HEK293T (cell line): ENCODE data around the gene KCNQ1.

Source experiments
- CTCF ChIA-PET: fragments of 350-600 bp; formaldehyde crosslinking; extraction: SDS; loops from one replicate; lab custom pipeline; 2021; ENCODE audit warnings: antibody characterized with exemption, inconsistent platforms; lab: Yijun Ruan, JAX
- POLR2A ChIA-PET: fragments of 350-600 bp; formaldehyde crosslinking; extraction: SDS; loops from one replicate; lab custom pipeline; 2020; ENCODE audit warnings: antibody characterized with exemption, inconsistent platforms; lab: Yijun Ruan, JAX
- DNase-seq: peaks from one replicate; pipeline ENCODE4 v3.0.0; 2012; ENCODE audit warnings: mixed read lengths; ENCODE audit errors: extremely low spot score
- ARNT ChIP-seq: fragments of 450-650 bp; IDR thresholded peaks from 2 replicates; pipeline ENCODE4 v1.6.1; 2017; ENCODE audit warnings: mild to moderate bottlenecking
- BHLHE40 ChIP-seq: fragments of 450-650 bp; IDR thresholded peaks from 2 replicates; pipeline ENCODE4 v1.6.1; 2016; ENCODE audit warnings: mild to moderate bottlenecking, moderate library complexity, borderline replicate concordance
- CTBP1 ChIP-seq: fragments of 450-650 bp; IDR thresholded peaks from 2 replicates; pipeline ENCODE4 v1.6.1; 2016; ENCODE audit warnings: borderline replicate concordance
- ELF4 ChIP-seq: fragments of 450-650 bp; IDR thresholded peaks from 2 replicates; pipeline ENCODE4 v1.6.1; 2017; ENCODE audit warnings: antibody characterized with exemption
- FOXA1 ChIP-seq: fragments of 450-650 bp; IDR thresholded peaks from 2 replicates; pipeline ENCODE4 v1.6.1; 2016; ENCODE audit warnings: mild to moderate bottlenecking
- FOXK2 ChIP-seq: fragments of 450-650 bp; IDR thresholded peaks from 2 replicates; pipeline ENCODE4 v1.6.1; 2016; ENCODE audit warnings: mild to moderate bottlenecking
- FOXM1 ChIP-seq: fragments of 450-650 bp; IDR thresholded peaks from 2 replicates; pipeline ENCODE4 v1.6.1; 2017; ENCODE audit warnings: mild to moderate bottlenecking, borderline replicate concordance
- HDGF ChIP-seq: fragments of 450-650 bp; IDR thresholded peaks from 2 replicates; pipeline ENCODE4 v1.6.1; 2017; ENCODE audit warnings: antibody characterized with exemption, borderline replicate concordance
- L3MBTL2 ChIP-seq: fragments of 450-650 bp; conservative IDR thresholded peaks from 2 replicates; pipeline ENCODE4 v1.6.1; 2016; ENCODE audit warnings: mild to moderate bottlenecking
- LEF1 ChIP-seq: fragments of 450-650 bp; IDR thresholded peaks from 2 replicates; pipeline ENCODE4 v1.6.1; 2017; ENCODE audit warnings: mild to moderate bottlenecking, borderline replicate concordance
- NFRKB ChIP-seq: fragments of 450-650 bp; IDR thresholded peaks from 2 replicates; pipeline ENCODE4 v1.6.1; 2016; ENCODE audit warnings: mild to moderate bottlenecking, moderate library complexity
- SP1 ChIP-seq: fragments of 450-650 bp; IDR thresholded peaks from 2 replicates; pipeline ENCODE4 v1.6.1; 2017
- SUZ12 ChIP-seq: fragments of 450-650 bp; IDR thresholded peaks from 2 replicates; pipeline ENCODE4 v1.6.1; 2016; ENCODE audit warnings: mild to moderate bottlenecking
- TARDBP ChIP-seq: fragments of 450-650 bp; IDR thresholded peaks from 2 replicates; pipeline ENCODE4 v1.6.1; 2016
- ZNF384 ChIP-seq: fragments of 450-650 bp; IDR thresholded peaks from 2 replicates; pipeline ENCODE4 v1.6.1; 2016
- TF ChIP-seq, protein P1 (sequence below): fragments of 450-650 bp; IDR thresholded peaks from 2 replicates; pipeline ENCODE4 v1.6.1; 2016

KCNQ1 gene

DNA sequence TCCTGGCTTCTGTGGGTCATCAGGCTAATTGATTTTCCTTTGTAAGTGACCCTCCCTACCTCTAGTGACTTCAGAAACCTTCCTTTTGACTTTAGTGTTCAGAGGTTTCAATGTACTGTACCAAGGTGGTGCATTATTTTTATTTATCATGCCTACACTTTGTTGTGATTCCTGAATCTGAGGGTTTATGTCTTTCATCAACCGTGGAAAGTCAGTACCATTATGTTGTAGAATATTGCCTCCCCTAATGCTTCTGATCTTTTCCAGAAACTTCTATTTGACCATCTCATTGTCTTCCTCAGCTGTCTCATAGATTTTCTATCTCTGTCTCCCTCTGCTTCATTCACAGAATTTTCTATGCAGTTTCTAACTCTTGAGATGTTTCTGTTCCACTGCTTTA lies 149.5 kb downstream of the KCNQ1 start:
- no peak for DNase-seq
- TF ChIP-seq NFRKB (no peak), L3MBTL2 (no peak), BHLHE40 (no peak), TARDBP (no peak), SUZ12 (no peak), ARNT (no peak), ZNF384 (no peak), LEF1 (no peak), FOXK2 (no peak), FOXM1 (no peak), HDGF (no peak)
- TF ChIP-seq, protein P1, sequence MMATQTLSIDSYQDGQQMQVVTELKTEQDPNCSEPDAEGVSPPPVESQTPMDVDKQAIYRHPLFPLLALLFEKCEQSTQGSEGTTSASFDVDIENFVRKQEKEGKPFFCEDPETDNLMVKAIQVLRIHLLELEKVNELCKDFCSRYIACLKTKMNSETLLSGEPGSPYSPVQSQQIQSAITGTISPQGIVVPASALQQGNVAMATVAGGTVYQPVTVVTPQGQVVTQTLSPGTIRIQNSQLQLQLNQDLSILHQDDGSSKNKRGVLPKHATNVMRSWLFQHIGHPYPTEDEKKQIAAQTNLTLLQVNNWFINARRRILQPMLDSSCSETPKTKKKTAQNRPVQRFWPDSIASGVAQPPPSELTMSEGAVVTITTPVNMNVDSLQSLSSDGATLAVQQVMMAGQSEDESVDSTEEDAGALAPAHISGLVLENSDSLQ: no peak
- POLR2A ChIA-PET: no interaction called here
- CTCF ChIA-PET: no interaction called here

DNA sequence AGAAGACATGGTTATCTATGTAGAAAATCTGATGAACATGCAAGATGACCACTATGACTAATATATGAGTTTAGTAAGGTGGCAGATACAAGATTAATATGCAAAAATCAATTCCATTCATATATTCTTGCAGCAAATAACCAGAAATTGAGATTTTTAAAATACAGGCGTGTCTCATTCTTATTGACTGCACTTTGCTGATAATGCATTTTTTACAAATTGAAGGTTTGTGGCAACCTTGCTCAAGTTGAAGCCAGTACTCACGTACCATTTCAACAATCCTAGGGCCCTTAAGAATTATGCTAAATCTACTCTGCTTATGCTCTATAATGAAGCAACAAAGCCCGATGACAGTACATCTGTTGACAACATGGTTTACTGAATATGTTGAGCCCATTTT lies 150.4 kb downstream of the KCNQ1 start:
- CTCF ChIA-PET: no interaction called here

DNA sequence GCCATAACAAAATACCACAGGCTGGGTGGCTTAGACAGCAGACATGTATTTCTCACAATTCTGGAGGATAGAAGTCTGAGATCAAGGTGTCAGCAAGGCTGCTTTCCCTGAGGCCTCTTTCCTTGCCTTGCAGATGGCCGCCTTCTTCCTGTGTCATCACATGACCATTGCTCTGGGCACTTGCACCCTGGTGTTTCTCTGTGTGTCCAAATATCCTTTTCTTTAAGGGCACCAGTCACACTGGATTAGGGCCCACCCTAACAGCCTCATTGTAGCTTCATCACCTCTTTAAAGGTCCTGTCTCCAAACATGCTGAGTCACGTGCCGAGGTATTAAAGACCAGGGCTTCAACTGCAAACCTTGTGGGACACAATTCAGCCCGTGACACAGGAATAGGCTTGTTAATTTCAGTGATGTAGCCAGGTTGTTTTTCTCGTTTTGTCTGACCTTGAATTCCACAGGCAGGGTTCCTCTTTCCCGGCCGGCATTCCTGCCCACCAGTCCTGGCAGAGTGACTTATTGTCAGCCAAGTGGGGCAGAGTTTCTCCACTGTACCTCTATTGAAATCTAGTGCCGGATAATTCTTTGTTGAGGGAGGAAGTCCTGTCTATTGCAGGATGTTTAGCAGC lies 154.9 kb downstream of the KCNQ1 start:
- TF ChIP-seq, protein P1: no peak
- TF ChIP-seq ELF4 (no peak), TARDBP (no peak), BHLHE40 (no peak), SP1 (no peak), HDGF (no peak), SUZ12 (no peak), CTBP1 (no peak), L3MBTL2 (no peak), LEF1 (no peak), ARNT (no peak), FOXM1 (no peak), NFRKB (no peak), FOXA1 (no peak), ZNF384 (no peak), FOXK2 (no peak)
- ChIA-PET CTCF (no interaction called here), POLR2A (no interaction called here)
- no peak for DNase-seq

More for the DNA sequence above, 150.4 kb downstream of the KCNQ1 start:
- TF ChIP-seq ELF4 (no peak), FOXM1 (no peak), BHLHE40 (no peak), ZNF384 (no peak), TARDBP (no peak), FOXK2 (no peak), LEF1 (no peak), NFRKB (no peak), ARNT (no peak), SP1 (no peak), HDGF (no peak), SUZ12 (no peak), CTBP1 (no peak)
- TF ChIP-seq, protein P1: no peak
- no peak for DNase-seq
- POLR2A ChIA-PET: no interaction called here

- CTCF ChIA-PET: no interaction called here
- POLR2A ChIA-PET: no interaction called here
- TF ChIP-seq TARDBP (no peak), ARNT (no peak), L3MBTL2 (no peak), FOXA1 (no peak), SP1 (no peak), CTBP1 (no peak)
- TF ChIP-seq, protein P1: no peak
- no peak for DNase-seq
These were observed 164.5 kb downstream of the KCNQ1 start for GRCh38 chr11:2609345-2609744.

DNA sequence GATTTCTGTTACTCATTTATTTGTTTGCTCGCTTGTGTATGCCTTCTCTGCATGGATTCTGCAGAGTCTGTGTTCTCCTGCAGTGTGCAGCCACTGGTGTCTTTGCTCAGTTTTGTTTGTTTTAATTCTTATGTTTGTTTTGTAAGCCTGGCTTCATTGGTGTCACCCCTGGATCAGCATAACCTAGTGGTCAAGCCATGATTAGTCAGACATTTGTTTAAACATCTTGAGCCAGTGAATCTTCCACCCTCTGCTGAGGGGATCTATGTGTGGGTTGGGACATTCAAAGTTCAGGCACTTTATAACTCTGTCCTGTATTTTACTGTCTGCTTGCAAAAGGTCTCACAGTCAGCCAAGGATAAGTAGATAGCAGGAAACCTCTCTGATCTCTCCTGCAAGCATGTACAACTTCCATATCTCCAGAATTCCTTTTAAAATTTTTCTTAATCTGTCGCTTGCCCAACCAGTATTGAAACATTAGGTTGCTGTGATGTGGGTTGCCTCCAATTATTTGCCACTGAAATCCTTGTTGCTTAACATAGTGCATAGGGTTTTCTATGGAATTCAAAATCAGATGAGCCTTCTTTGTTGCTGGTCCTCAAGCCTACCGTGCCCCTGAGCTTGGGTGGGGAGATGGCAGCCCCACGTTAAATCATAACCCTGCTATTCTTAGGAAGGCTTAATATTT lies 168.2 kb downstream of the KCNQ1 start:
- TF ChIP-seq TARDBP (no peak), SP1 (no peak), LEF1 (no peak), SUZ12 (no peak), HDGF (no peak), ELF4 (no peak), ARNT (no peak), L3MBTL2 (no peak), FOXK2 (no peak), NFRKB (no peak), FOXA1 (no peak), ZNF384 (no peak)
- TF ChIP-seq, protein P1: no peak
- ChIA-PET CTCF (no interaction called here), POLR2A (no interaction called here)
- no peak for DNase-seq
